H1 (cell line): ENCODE data around the gene ZMAT5. TPM values are rescaled to one million over a fixed set of nuclear protein-coding genes. Genes with fewer than 3 reads are reported as not detected.

ENCODE experiments used
- CTBP2 ChIP-seq: IDR thresholded peaks from 2 replicates; pipeline ENCODE4 v1.7.0; 2011; ENCODE audit warnings: borderline replicate concordance, mild to moderate bottlenecking, moderate library complexity, mixed read lengths, low read length; ENCODE audit not compliant: insufficient read depth, insufficient read length
- FOSL1 ChIP-seq: IDR thresholded peaks from 2 replicates; pipeline ENCODE4 v1.6.1; 2011; ENCODE audit warnings: mild to moderate bottlenecking, low read depth, low read length, moderate library complexity; ENCODE audit not compliant: insufficient read depth
- polyA plus RNA-seq, 7 experiments: library from polyadenylated mRNA; depleted of rRNA in 3 of 7; stranded (reverse) in 5 of 7; unstranded in 2 of 7; fragments of >200 nt in 5 of 7; fragments of 200-250 nt in 2 of 7; gene quantifications; 1 replicate in 5 of 7; 2 replicates in 1 of 7; 4 replicates in 1 of 7; pipeline versions ENCODE4 v1.2.1 to v1.2.3, GENCODE V29; 2011 to 2013; ENCODE audit warnings: missing spikeins in 2 of 7, mixed read lengths in 2 of 7
- total RNA-seq: library from RNA; stranded (reverse); fragmentation: NEBNext Ultra II Directional; extraction: Animal tissue kit (Norgen Biotek cat#: 25700); gene quantifications from 2 replicates; pipeline ENCODE4 v1.2.1, GENCODE V29; 2021

Gene ZMAT5
- total and polyA plus RNA-seq, 2 of the 8 experiments (the other 6 are each of a cell fraction or from before 2014, with no cell fraction given): 14.0 to 38.3 TPM

DNA sequence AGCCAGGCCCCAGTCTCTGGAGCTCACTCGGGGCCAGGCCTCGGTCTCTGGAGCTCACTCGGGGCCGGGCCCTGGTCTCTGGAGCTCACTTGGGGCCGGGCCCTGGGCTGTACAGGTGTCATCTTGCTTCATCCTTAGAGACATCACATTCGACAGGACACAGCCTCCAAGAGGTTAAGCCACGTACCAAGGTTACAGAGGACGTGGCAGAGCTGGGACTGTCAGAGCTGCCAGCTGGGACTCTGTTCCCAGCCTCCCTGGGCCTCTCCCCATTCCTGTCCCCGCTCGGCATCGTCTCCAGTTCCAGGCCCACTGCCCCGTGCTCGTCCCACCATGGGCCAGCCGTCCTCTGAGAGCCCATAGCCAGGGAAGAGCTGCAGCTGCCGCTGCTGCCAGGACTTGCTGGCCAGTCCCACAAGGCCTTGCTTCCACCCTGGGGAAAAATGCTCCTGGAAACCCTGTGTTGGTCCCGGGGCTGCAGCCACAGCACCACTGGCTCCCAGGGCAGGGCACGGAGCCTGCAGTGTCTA, 27.4 kb downstream of the ZMAT5 start (continued):
- TF ChIP-seq FOSL1 (no peak), CTBP2 (no peak)
